SK-N-SH (cell line): ENCODE measurements around the gene WNK2.

Experiments
- CHD2 ChIP-seq: fragments of 150-350 bp; IDR thresholded peaks from 2 replicates; pipeline ENCODE4 v1.6.1; 2018; ENCODE audit warnings: low read length; ENCODE audit not compliant: partially characterized antibody
- CTCF ChIP-seq: fragments of 200-600 bp; sonication (generic); IDR thresholded peaks from 2 replicates; pipeline ENCODE4 v1.6.1; 2017; ENCODE audit warnings: antibody characterized with exemption, mild to moderate bottlenecking, moderate library complexity
- EZH2phosphoT487 ChIP-seq: fragments of 200-600 bp; sonication (generic); IDR thresholded peaks from 2 replicates; pipeline ENCODE4 v1.6.1; 2017; ENCODE audit warnings: low read depth, mixed run types, mild to moderate bottlenecking, antibody characterized with exemption, moderate library complexity, borderline replicate concordance
- FOXJ3 ChIP-seq: sonication (generic); formaldehyde crosslinking; IDR thresholded peaks from 2 replicates; pipeline ENCODE4 v1.5.1; 2020; ENCODE audit warnings: mild to moderate bottlenecking, missing genetic modification reagents
- JUND ChIP-seq: IDR thresholded peaks from 2 replicates; pipeline ENCODE4 v1.4.0; 2012
- POLR2AphosphoS5 ChIP-seq: IDR thresholded peaks from 2 replicates; pipeline ENCODE4 v1.6.1; 2012; ENCODE audit warnings: low read depth, low read length
- RAD21 ChIP-seq: IDR thresholded peaks from 2 replicates; pipeline ENCODE4 v1.6.1; 2012; ENCODE audit warnings: mild to moderate bottlenecking, low read length
- SMC3 ChIP-seq: IDR thresholded peaks from 2 replicates; pipeline ENCODE4 v1.6.1; 2012; ENCODE audit warnings: low read depth, low read length, improper control_type of control experiment
- TAF1 ChIP-seq: IDR thresholded peaks from 2 replicates; pipeline ENCODE4 v1.6.1; 2012; ENCODE audit warnings: low read depth, mild to moderate bottlenecking, low read length, moderate library complexity, borderline replicate concordance
- TCF12 ChIP-seq: IDR thresholded peaks from 2 replicates; pipeline ENCODE4 v1.4.0; 2012
- YY1 ChIP-seq: IDR thresholded peaks from 2 replicates; pipeline ENCODE4 v1.4.0; 2012; ENCODE audit warnings: low read depth, mild to moderate bottlenecking
- TF ChIP-seq, protein P1 (sequence below): IDR thresholded peaks from 2 replicates; pipeline ENCODE4 v1.4.0; 2012; ENCODE audit warnings: low read depth

DNA sequence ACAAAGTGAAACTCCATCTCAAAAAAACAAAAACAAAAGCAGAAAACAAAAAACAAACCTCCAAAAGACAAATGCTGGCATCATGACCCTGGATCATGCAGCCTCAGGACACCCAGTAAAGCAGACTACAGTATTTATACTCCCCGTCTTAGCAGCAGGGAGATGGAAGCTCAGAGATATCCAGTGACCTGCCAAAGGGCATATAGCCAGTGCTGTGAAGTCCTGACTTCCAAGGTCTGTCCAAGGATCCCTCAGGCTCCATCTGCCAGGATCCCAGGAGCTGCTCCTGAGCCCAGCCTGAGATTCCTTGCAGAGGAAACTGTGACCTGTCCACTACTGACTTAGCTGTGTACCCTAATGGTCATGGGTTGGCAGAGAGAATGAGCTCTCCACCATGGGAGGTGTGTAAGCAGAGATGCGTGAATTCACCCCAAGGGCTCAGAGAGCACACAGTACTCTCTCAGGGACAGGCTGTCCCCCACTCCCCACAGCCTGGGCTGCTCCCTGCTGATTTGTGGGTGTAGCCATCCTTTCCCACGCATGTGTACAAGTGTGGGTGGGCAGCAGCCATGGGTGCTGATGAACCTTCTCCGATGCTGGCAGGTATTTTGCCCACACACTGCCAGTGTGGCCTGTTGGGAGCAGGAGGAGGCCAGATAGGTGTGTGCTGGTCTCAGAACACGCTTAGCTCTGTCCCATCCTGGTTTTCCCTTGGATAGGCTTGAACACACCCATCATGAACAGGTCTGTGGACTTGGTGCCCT, 2.1 kb upstream of the WNK2 start:
- TF ChIP-seq POLR2AphosphoS5, result no peak
- TF ChIP-seq CTCF, result no peak
- TF ChIP-seq JUND, result no peak
- TF ChIP-seq, protein P1, sequence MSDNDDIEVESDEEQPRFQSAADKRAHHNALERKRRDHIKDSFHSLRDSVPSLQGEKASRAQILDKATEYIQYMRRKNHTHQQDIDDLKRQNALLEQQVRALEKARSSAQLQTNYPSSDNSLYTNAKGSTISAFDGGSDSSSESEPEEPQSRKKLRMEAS, result no peak
- TF ChIP-seq SMC3, result no peak
- TF ChIP-seq TCF12, result no peak
- no peak for TF ChIP-seq EZH2phosphoT487
- no peak for TF ChIP-seq FOXJ3 (CRISPR knock-in tag)
- TF ChIP-seq TAF1, result no peak
- TF ChIP-seq YY1, result no peak
- TF ChIP-seq RAD21, result no peak
- TF ChIP-seq CHD2, result no peak
